Kidney epithelial cell (primary cell): ENCODE measurements around the gene C18orf32. TPM values are rescaled to one million over a fixed set of nuclear protein-coding genes. Genes with fewer than 3 reads are reported as not detected.

Source experiments
- DNase-seq: peaks from one replicate; pipeline ENCODE4 v3.0.0-alpha.2; 2010; ENCODE audit warnings: low read depth
- H3K27me3 ChIP-seq: 2 replicates; pipeline ENCODE4 v1.6.0; 2011; ENCODE audit warnings: low read length; ENCODE audit not compliant: control insufficient read depth, insufficient read depth
- H3K36me3 ChIP-seq: 2 replicates; pipeline ENCODE4 v1.5.1; 2011; ENCODE audit warnings: low read length; ENCODE audit not compliant: control insufficient read depth, insufficient read depth
- H3K4me3 ChIP-seq: 2 replicates; pipeline ENCODE4 v1.5.1; 2011; ENCODE audit warnings: low read depth, mild to moderate bottlenecking, control low read depth, low read length
- CTCF ChIP-seq: IDR thresholded peaks from 2 replicates; pipeline ENCODE4 v1.5.1; 2011; ENCODE audit warnings: mild to moderate bottlenecking, moderate library complexity, low read length, control low read depth, inconsistent platforms; ENCODE audit not compliant: insufficient read depth, poor library complexity, severe bottlenecking
- total RNA-seq: library from RNA; depleted of rRNA; stranded (reverse); fragments of >200 nt; gene quantifications from 2 replicates; pipeline ENCODE4 v1.2.3, GENCODE V29; 2015

C18orf32 gene
- total RNA-seq, 1 donor from 2014 or later: 44.5 TPM

GRCh38 chr18:49432602-49433001 is 54.4 kb downstream of the C18orf32 start:
- TF ChIP-seq CTCF: no peak
- H3K27me3 ChIP-seq: no peaks in the 10 kb centered on the region
- H3K4me3 ChIP-seq: no peak overlapping the region
- DNase-seq: no peak
- H3K36me3 ChIP-seq: no peaks in the 10 kb centered on the region

- no peak for TF ChIP-seq CTCF
- no peak overlapping the region for H3K4me3 ChIP-seq
- H3K27me3 ChIP-seq: no peaks in the 10 kb centered on the region
- peak; percentile 25 for DNase-seq
- H3K36me3 ChIP-seq: no peaks in the 10 kb centered on the region
Measured at GRCh38 chr18:49431165-49431962, 55.7 kb downstream of the C18orf32 start.

Other genes starting within 250 kb of the C18orf32 start
- gene DYM, start 26.6 kb downstream of the C18orf32 start, total RNA-seq: 65.1 and 73.2 TPM in 2 replicates
- gene RPL17, start 5.2 kb upstream of the C18orf32 start, total RNA-seq: 1,734 and 1,997 TPM in 2 replicates
- gene LIPG, start 74.8 kb upstream of the C18orf32 start, total RNA-seq: 196 and 215 TPM in 2 replicates